Mucosa of rectum (tissue), 2 donors: Measurements from ENCODE around the gene ILK.

Experiments used
- H3K27ac ChIP-seq, 2 donors: one replicate each; pipeline ENCODE4 v1.7.0; 2013; ENCODE audit warnings: inconsistent platforms in 2 of 2, low read depth in 2 of 2, low read length in 2 of 2
- H3K27me3 ChIP-seq, 2 donors: one replicate each; pipeline ENCODE4 v1.7.0; 2013; ENCODE audit warnings: low read length in 2 of 2; ENCODE audit not compliant: control insufficient read depth in 2 of 2, insufficient read depth in 2 of 2
- H3K36me3 ChIP-seq, 2 donors: one replicate each; pipeline ENCODE4 v1.7.0; 2013; ENCODE audit warnings: low read length in 2 of 2; ENCODE audit not compliant: control insufficient read depth in 2 of 2, insufficient read depth in 2 of 2
- H3K4me1 ChIP-seq, 2 donors: one replicate each; pipeline ENCODE4 v1.7.0; 2013; ENCODE audit warnings: low read length in 2 of 2, mild to moderate bottlenecking in 1 of 2; ENCODE audit not compliant: control insufficient read depth in 2 of 2, insufficient read depth in 2 of 2
- H3K4me3 ChIP-seq, 2 donors: one replicate each; pipeline ENCODE4 v1.7.0; 2013; ENCODE audit warnings: low read length in 2 of 2
- H3K9ac ChIP-seq, 2 donors: one replicate each; pipeline ENCODE4 v1.7.0; 2013; ENCODE audit warnings: low read length in 2 of 2, low read depth in 1 of 2, mild to moderate bottlenecking in 1 of 2
- H3K9me3 ChIP-seq, 2 donors: one replicate each; pipeline ENCODE4 v1.7.0; 2013; ENCODE audit warnings: low read length in 2 of 2; ENCODE audit not compliant: control insufficient read depth in 2 of 2
- donor health status: healthy.
- donor health status: Normal muscosa, but diverticular disease.

Gene ILK

DNA sequence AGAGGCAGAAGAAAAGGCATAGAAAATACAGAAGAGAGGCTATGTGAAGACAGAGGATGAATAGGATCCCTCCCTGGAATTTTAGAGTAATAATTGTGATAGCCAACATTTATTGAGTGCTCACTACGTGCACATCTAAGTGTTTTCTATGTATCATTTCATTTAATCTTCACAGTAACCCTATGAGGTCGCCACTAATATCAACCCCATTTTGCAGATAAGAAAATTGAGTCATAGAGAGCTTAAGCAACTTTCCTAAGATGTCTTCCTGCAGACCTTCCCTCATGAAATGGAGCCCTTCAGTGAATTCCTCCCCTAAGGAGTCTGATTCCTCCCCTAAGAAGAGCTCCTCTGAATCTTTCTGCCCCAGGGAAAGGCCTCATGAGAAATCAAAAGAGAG, 38.2 kb upstream of the ILK start:
- no peak overlapping the region for H3K27ac ChIP-seq
- H3K27me3 ChIP-seq, result no peaks in the 10 kb centered on the region
- no peak overlapping the region for H3K4me3 ChIP-seq
- H3K4me1 ChIP-seq, result no peaks in the 10 kb centered on the region
- no peaks in the 10 kb centered on the region for H3K36me3 ChIP-seq
- no peaks in the 10 kb centered on the region for H3K9me3 ChIP-seq
- no peak overlapping the region for H3K9ac ChIP-seq

DNA sequence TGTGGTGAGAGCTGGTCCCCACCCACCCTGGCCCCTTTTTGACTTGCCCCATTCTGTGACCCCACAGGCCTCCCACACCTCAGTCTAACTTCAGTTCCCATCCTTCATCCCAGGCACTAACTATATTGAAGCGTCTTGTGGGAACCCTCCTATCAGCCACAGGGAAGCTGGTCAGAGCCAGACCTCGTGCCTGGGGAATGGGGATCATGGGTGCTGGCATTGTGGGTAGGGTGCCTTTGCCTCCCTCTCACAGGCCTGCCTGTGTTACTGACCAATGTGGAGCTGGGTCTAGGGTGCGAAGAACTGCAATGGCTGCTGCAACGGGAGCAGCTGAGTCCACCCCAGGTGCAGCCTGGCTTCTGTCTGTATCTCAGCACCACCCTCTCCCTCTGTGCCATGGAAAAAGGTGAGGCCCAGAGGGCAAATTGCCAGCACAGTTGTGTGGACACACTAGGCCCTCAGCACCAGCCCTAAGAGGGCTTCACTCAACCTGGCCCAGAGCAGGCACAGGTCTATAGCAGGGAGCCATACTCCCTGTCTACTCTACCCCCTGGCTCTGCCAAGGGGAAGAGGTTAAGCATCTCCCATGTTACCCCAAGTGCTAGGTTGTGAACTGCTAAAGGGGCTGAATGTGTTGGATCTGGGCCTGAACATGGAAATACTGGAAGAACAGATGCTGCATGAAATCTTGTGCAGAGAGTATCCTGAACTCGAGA, 37.4 kb upstream of the ILK start:
- no peaks in the 10 kb centered on the region for H3K27me3 ChIP-seq

DNA sequence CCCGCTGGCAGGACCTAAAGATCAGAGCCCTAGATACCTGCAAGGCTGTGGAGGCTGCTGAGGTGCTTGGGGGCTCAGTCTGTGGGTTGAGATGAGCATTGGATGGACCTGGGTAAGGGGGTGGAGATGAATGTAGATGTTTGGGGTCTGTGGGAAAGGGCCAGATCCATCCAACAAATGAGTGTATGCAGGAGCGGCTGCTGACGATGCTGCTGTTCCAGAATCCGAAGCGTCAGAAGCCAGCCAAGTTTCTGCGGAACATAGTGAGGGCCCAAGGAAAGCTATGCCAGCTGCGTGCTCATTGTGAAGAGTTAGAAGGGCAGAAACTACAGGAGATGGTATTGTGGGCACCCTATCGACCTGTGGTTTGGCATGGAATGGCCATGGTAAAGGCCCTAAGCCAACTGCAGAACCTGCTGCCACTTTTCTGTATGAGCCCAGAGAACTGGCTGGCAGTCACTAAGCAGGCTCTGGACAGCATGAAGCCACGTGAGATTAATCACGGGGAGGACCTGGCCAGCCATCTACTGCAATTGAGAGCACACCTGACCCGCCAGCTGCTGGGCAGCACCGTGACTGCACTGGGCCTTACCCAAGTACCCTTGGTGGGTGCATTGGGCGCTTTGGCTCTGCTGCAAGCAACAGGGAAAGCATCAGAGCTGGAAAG, 36.7 kb upstream of the ILK start:
- H3K27ac ChIP-seq, result no peak overlapping the region
- H3K9me3 ChIP-seq, result no peaks in the 10 kb centered on the region
- no peaks in the 10 kb centered on the region for H3K4me1 ChIP-seq
- no peaks in the 10 kb centered on the region for H3K36me3 ChIP-seq
- no peak overlapping the region for H3K4me3 ChIP-seq
- no peaks in the 10 kb centered on the region for H3K27me3 ChIP-seq
- H3K9ac ChIP-seq, result no peak overlapping the region

More for the DNA sequence above, 37.4 kb upstream of the ILK start:
- Histone ChIP-seq H3K27ac (no peak overlapping the region), H3K4me1 (no peaks in the 10 kb centered on the region), H3K4me3 (no peak overlapping the region), H3K9ac (no peak overlapping the region), H3K9me3 (no peaks in the 10 kb centered on the region), H3K36me3 (no peaks in the 10 kb centered on the region)

DNA sequence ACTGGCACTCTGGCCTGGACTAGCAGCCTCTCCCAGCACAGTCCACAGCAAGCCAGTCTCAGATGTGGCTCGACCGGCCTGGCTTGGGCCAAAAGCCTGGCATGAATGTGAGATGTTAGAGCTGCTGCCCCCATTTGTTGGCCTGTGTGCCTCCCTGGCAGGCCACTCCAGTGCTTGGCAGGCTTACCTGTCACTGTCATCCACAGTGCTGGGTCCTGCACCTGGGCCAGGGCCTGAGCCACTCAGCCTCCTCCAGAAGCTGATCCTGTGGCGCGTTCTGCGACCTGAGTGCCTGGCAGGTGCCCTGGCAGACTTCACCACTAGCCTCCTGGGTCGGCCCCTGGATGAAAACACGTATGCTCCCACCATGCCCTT, 36.2 kb upstream of the ILK start:
- Histone ChIP-seq H3K4me3 (no peak overlapping the region), H3K36me3 (no peaks in the 10 kb centered on the region), H3K9ac (no peak overlapping the region), H3K9me3 (no peaks in the 10 kb centered on the region), H3K27ac (no peak overlapping the region), H3K27me3 (no peaks in the 10 kb centered on the region), H3K4me1 (no peaks in the 10 kb centered on the region)

DNA sequence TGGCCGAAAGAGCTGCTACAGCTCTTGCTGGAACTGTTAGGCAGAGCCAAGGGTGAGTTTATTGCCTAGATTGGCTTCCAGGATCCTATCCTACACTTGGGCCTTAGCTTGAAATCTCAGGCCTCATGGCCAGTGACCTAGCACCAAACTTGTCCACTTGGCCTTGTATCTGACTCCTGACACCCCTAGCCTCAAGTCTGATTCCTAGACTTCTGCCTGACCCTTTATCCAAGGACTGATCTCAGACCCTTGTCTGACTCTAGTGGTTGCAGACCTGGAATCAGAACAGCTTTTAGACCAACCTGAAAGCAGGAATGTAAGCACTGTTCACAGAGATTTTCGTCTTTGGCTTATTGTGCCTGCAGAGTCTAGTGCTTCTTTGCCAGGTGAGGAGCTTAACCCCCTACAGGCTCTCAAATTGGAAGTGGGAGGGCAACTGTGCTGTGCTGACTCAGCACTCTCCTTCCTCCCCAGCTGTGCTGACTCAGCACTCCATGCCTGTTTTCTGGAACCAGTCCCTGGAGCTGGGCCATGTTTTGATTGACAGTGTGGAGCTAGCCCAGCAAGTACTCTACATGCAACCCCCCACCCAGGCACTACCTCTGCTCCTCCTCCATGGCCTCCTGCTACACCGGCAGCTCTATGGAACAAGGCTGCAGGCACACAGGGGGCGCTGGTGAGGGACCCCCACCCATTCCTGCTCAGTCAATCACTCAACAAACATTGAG, 35.2 kb upstream of the ILK start:
- no peaks in the 10 kb centered on the region for H3K9me3 ChIP-seq
- H3K27ac ChIP-seq, result no peak overlapping the region
- no peak overlapping the region for H3K4me3 ChIP-seq
- H3K4me1 ChIP-seq, result no peaks in the 10 kb centered on the region
- H3K27me3 ChIP-seq, result no peaks in the 10 kb centered on the region
- no peaks in the 10 kb centered on the region for H3K36me3 ChIP-seq
- no peak overlapping the region for H3K9ac ChIP-seq

DNA sequence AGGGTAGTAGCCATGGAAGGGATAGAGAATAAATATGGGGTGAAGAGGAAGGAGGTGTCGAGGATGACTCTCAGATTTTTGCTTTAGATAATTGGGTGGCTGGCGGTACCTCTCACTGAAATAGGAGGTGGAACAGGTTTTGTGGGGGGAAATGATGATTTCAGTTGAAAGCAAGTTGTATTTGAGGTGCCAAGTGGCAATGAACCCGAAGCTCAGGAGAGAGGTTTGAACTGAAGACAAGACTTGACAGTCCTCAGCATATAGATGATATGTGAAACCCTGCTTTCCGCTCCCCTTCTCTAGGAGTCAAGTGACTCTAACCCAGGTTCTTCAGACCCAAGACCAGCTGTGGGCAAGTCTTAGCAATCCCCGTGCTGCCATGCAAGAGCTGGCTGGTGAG, 33.9 kb upstream of the ILK start:
- Histone ChIP-seq H3K4me3 (no peak overlapping the region), H3K27me3 (no peaks in the 10 kb centered on the region), H3K27ac (no peak overlapping the region), H3K36me3 (no peaks in the 10 kb centered on the region), H3K9ac (no peak overlapping the region), H3K4me1 (no peaks in the 10 kb centered on the region), H3K9me3 (no peaks in the 10 kb centered on the region)

DNA sequence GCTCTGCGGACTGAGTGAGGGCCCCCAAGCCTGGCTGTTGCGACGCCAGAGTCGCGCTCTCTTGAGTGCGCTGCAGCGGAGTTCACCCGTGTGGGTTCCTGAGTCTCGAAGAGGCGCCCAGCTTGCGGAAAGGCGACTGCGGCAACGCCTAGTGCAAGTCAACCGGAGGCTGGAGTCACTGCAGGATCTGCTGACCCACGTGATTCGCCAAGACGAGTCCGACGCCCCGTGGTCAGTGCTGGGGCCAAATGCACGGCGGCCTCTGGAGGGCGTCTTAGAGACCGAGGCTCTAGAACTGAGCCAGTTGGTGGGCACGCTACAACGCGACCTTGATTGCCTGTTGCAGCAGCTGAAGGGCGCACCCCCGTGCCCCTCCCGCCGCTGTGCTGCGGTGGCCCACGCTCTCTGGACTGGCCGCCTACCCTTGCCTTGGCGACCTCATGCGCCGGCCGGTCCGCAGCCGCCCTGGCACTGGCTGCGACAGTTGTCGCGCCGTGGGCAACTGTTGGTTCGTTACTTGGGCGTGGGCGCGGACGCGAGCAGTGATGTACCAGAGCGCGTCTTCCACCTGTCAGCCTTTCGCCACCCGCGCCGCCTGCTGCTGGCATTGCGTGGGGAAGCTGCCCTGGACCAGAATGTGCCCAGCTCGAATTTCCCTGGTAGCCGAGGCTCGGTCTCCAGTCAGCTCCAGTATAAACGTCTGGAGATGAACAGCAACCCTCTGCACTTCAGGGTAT, 32.7 kb upstream of the ILK start:
- Histone ChIP-seq H3K4me1 (no peaks in the 10 kb centered on the region), H3K9ac (no peak overlapping the region), H3K27ac (no peak overlapping the region), H3K36me3 (no peaks in the 10 kb centered on the region), H3K27me3 (no peaks in the 10 kb centered on the region), H3K4me3 (no peak overlapping the region), H3K9me3 (no peaks in the 10 kb centered on the region)

DNA sequence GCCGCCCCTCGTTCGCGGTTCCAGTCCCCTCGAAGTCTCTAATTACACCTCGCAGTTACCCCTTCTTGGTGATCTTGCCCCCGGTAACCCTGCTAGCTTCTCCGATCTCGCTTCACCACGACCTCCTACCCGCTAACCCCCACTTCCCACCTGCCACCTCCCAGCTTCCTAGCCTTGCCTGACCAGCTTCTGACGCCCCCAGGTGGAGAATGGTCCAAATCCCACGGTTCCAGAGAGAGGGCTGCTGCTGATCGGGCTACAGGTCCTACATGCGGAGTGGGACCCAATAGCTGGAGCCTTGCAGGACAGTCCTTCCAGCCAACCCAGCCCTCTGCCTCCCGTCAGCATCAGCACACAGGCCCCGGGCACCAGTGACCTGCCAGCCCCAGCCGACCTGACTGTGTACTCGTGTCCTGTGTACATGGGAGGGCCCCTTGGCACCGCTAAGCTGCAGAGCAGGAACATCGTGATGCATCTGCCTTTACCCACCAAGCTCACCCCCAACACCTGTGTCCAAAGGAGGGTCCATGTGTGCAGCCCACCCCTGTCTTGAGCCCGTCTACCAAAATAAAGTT, 32.1 kb upstream of the ILK start:
- Histone ChIP-seq H3K4me1 (no peaks in the 10 kb centered on the region), H3K9me3 (no peaks in the 10 kb centered on the region), H3K27ac (no peak overlapping the region), H3K4me3 (no peak overlapping the region), H3K27me3 (no peaks in the 10 kb centered on the region), H3K9ac (no peak overlapping the region), H3K36me3 (no peaks in the 10 kb centered on the region)

DNA sequence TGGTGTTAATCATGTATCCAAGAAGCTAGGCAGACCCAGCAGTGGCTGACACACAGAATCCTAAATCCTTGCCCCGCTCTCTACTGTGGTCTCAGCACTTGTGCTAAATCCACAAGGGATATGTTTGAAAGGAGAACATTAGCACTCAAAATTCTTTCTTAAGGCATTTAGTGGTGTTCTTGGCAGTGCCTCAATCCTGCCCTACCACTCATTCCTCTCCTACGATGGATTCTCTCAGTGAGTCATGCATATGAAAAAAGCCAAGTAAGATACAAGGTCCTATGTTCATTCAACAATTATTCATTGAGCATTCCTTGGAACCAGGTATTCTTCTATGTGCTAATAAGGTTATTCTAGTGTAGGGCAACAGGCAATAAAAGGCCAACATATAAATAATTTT, 31.4 kb upstream of the ILK start:
- Histone ChIP-seq H3K9me3 (no peaks in the 10 kb centered on the region), H3K9ac (no peak overlapping the region), H3K27ac (no peak overlapping the region), H3K27me3 (no peaks in the 10 kb centered on the region), H3K4me3 (no peak overlapping the region), H3K4me1 (no peaks in the 10 kb centered on the region), H3K36me3 (no peaks in the 10 kb centered on the region)
